C1 segment of cervical spinal cord (tissue), 14 donors: ENCODE results near the gene LETM1.

Experiments
- DNase-seq, 14 donors: peaks; one replicate each; lab custom pipeline; 2025; lab: John Stamatoyannopoulos, UW

Gene LETM1

GRCh38 chr4:1807332-1807777 lies 48.6 kb downstream of the LETM1 start:
- DNase-seq = no peak

- no peak for DNase-seq
Measured at GRCh38 chr4:1806596-1807331, 49.2 kb downstream of the LETM1 start.

DNA sequence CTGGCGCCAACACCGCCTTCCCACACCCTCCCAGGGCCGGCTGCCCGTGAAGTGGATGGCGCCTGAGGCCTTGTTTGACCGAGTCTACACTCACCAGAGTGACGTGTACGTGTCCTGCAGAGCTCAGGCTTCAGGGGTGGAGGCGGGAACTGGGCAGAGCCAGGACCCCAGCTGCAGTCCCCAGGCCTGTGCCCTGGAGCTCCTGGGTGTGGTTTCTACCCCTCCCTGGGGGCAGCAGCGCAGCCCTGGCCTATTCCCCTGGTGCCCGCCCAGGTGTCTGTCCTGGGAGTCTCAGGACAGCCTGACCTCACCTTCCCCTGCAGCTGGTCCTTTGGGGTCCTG lies 49.8 kb downstream of the LETM1 start:
- DNase-seq = no peak

- no peak for DNase-seq
Measured at GRCh38 chr4:1805493-1806222, 50.3 kb downstream of the LETM1 start.

- DNase-seq = no peak
Measured at GRCh38 chr4:1804638-1805492, 51.1 kb downstream of the LETM1 start.

DNA sequence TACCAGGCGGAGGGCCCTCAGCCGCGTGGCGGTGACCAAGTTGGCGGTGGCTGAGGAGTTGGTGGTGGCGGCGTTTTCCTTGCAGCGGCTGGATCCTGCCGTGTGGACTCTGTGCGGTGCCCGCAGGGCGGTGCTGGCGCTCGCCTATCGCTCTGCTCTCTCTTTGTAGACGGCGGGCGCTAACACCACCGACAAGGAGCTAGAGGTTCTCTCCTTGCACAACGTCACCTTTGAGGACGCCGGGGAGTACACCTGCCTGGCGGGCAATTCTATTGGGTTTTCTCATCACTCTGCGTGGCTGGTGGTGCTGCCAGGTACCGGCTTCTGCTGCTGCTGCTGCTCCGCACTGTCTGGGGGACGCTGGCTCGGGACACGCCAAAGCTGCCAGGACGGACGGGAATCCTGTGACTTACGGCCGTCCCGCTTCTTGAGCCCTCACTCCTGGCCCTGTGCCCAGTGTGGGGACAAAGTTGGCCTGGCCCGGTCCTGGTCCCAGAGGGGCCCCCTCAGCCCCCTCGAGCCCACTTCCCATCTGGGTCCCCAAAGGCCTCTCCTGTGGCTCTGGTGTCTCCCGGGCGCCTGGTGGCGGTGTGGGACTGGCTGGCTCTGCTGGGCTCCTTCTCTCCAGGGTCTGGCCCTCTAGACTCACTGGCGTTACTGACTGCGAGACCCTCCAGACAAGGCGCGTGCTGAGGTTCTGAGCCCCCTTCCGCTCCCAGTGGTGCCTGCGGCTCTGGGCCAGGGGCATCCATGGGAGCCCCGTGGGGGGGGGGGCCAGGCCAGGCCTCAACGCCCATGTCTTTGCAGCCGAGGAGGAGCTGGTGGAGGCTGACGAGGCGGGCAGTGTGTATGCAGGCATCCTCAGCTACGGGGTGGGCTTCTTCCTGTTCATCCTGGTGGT lies 52.2 kb downstream of the LETM1 start:
- no peak for DNase-seq

- peak in 1 of 14 donors; percentile 21 for DNase-seq
Measured at GRCh38 chr4:1802720-1803522, 53.0 kb downstream of the LETM1 start.

GRCh38 chr4:1802151-1802715 lies 53.7 kb downstream of the LETM1 start:
- peak in 1 of 14 donors; percentile 33 for DNase-seq

GRCh38 chr4:1801286-1801958 lies 54.5 kb downstream of the LETM1 start:
- DNase-seq = no peak

- DNase-seq = no peak
Measured at GRCh38 chr4:1800805-1801204, 55.2 kb downstream of the LETM1 start.

- no peak for DNase-seq
Measured at GRCh38 chr4:1799387-1800375, 56.3 kb downstream of the LETM1 start.

DNA sequence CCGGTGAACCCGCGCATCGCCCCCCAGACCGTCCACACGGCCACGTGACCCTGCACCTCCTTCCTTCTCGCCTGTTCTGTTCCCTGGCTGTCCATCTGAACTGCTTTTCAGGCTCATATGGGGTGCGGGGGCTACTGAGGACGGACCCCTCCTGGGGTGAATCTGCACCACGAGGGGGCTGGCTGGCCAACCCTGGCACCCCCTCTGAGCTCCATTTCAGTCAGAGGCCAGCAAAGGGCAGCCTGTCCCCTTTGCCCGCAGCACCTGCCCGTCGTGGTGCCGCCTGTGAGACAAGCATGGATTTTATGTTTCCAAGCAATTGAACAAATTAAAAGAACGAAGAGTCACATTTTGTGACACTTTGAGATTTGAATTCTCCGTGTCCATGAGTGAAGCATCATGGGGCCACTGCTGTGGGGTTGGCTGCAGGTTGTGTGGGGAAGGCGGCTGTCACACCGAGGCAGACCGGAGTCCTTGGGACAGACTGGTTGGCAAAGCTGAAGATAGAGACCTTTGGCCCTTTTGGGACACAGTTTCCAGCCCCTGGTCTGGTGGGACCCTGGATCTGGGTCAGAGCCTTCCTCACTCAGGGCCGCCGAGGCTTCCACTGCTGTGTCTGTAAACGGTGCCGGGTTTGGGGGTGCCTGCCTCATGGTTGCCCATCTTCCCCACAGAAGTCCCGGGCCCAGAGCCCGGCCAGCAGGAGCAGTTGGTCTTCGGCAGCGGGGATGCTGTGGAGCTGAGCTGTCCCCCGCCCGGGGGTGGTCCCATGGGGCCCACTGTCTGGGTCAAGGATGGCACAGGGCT lies 57.2 kb downstream of the LETM1 start:
- no peak for DNase-seq

DNA sequence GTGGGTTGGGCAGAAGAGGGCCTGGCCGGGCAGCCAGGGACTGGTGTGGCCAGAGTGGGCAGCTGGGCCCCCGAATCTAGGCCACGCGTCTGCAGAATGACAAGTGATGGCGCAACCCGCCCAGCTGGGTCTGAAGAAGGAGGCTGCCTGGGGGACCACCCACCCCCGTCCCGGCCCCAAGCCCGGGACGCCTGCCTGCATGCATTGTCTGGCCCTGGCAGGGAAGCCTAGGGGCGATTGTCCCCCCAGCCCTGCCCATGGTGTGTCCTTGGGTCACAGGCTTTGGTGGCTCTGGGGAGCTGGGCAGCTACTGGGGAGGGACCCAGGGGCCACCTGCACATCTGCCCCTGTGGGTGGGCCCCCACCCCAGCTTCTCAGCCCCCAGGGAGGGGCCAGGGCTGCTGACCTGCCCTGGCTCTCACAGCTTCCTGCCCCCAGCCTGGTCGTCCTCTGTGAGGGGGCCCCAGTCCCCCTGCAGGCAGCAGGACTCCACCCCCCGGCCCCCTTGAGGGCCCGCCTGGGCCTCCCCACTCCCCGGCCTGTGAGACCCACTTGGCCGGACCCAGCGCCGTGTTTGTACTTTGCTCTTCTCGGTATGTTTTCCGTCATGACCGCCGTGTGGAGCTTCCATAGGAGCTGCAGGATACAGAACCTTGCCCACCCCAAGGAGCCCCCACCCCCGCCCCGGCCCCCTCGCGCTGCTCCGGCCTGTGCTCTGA lies 57.9 kb downstream of the LETM1 start:
- peak in 8 of 14 donors; percentile 27 to 77 (median 58) for DNase-seq

DNA sequence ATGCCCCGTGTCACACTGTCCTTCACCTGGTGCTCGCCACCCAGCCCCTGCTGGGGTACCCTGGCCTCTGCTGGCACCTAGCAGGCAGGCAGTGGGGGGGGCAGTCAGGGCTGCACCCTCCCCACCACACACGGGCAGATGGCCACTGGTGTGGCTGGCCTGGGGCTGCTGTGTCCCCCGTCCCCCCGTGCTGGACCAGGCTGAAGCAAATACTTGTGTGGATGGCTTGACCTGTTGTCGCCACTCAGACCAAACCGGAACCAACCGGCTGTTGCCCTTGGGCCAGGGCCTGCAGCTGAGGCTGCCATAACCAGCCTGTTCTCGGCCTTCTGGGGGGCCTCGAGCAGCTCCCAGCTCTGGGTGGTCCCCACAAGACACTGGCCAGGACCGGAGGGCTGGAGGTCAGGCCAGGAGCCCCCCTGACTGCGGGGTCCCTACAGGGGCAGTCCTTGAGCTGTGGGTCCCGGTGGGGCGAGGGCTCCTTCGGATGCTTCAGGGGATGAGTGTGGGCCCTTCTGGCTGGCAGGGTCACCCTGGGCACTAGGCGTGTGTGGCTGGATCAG lies 58.6 kb downstream of the LETM1 start:
- peak in 3 of 14 donors; percentile 15 to 64 (median 58) for DNase-seq

GRCh38 chr4:1796486-1797204 lies 59.3 kb downstream of the LETM1 start:
- DNase-seq = no peak
